GM12878 (cell line): Measurements from ENCODE around the gene LRCH4. TPM values are rescaled to one million over a fixed set of nuclear protein-coding genes. Genes with fewer than 3 reads are reported as not detected.

ENCODE experiments used
- CHD4 ChIP-seq: fragments of 200-600 bp; sonication (generic); IDR thresholded peaks from 2 replicates; pipeline ENCODE4 v1.6.1; 2016; ENCODE audit warnings: mild to moderate bottlenecking
- CTCF ChIP-seq, 3 experiments: IDR thresholded peaks in 2 of 3; conservative IDR thresholded peaks in 1 of 3; 2 replicates each; pipeline ENCODE4 v1.5.1; 2011; ENCODE audit warnings: low read depth in 3 of 3, low read length in 3 of 3, mild to moderate bottlenecking in 3 of 3, control low read depth in 2 of 3, moderate library complexity in 2 of 3, inconsistent platforms in 1 of 3, mixed read lengths in 1 of 3; ENCODE audit not compliant: control insufficient read depth in 2 of 3, insufficient read depth in 1 of 3; ENCODE audit errors: extremely low read depth in 1 of 3
- MAX ChIP-seq: IDR thresholded peaks from 2 replicates; pipeline ENCODE4 v1.6.1; 2012; ENCODE audit warnings: low read depth, low read length, improper control_type of control experiment
- NFYB ChIP-seq: IDR thresholded peaks from 2 replicates; pipeline ENCODE4 v1.6.1; 2011; ENCODE audit warnings: low read depth, mild to moderate bottlenecking, low read length, improper control_type of control experiment, moderate library complexity; ENCODE audit not compliant: insufficient read depth
- RB1 ChIP-seq: fragments of 450-650 bp; formaldehyde crosslinking; IDR thresholded peaks from 2 replicates; pipeline ENCODE4 v1.6.1; 2017; ENCODE audit warnings: mild to moderate bottlenecking, borderline replicate concordance
- RBBP5 ChIP-seq: fragments of 200-600 bp; sonication (generic); conservative IDR thresholded peaks from 2 replicates; pipeline ENCODE4 v1.6.1; 2016
- REST ChIP-seq: IDR thresholded peaks from 2 replicates; pipeline ENCODE4 v1.6.1; 2012; ENCODE audit warnings: mild to moderate bottlenecking, low read depth, low read length
- RUNX3 ChIP-seq: IDR thresholded peaks from 2 replicates; pipeline ENCODE4 v1.6.1; 2012; ENCODE audit warnings: low read length, inconsistent platforms
- SIN3A ChIP-seq: IDR thresholded peaks from 2 replicates; pipeline ENCODE4 v1.6.1; 2012; ENCODE audit warnings: low read depth, low read length, improper control_type of control experiment
- USF1 ChIP-seq: IDR thresholded peaks from 2 replicates; pipeline ENCODE4 v1.6.1; 2011; ENCODE audit warnings: borderline replicate concordance, low read depth, mild to moderate bottlenecking, moderate library complexity, mixed read lengths, low read length; ENCODE audit not compliant: insufficient read depth; ENCODE audit errors: extremely low read length
- polyA plus RNA-seq, 11 experiments: library from polyadenylated mRNA; depleted of rRNA in 4 of 11; unstranded in 6 of 11; stranded (reverse) in 5 of 11; fragments of >200 nt; fragmentation: Nextera tagmentation in 4 of 11; fragmentation: Illumina TruSeq in 1 of 11; extraction: Ambion mirVana in 4 of 11; extraction: Trizol in 1 of 11; gene quantifications; 1 replicate in 1 of 11; 2 replicates in 10 of 11; pipeline versions ENCODE4 v1.2.1 to v1.2.3, GENCODE V29; 2011 to 2016; ENCODE audit warnings: inconsistent platforms in 2 of 11, missing spikeins in 2 of 11, low read depth in 1 of 11
- total RNA-seq, 4 experiments: library from RNA; depleted of rRNA in 3 of 4; stranded (reverse); fragments of >200 nt in 3 of 4; fragmentation: Illumina TruSeq in 1 of 4; extraction: Trizol in 1 of 4; gene quantifications; 2 replicates each; pipeline versions ENCODE4 v1.2.1 to v1.2.3, GENCODE V29; 2013 to 2021

The LRCH4 gene
- total and polyA plus RNA-seq, 10 of the 15 experiments (the other 5 are each of a cell fraction or from before 2014, with no cell fraction given) = 0.58 to 96.7 (median 28.4) TPM

GRCh38 chr7:100568896-100569844, 16.8 kb downstream of the LRCH4 start (continued):
- TF ChIP-seq REST = no peak
- TF ChIP-seq CHD4 = no peak
- TF ChIP-seq NFYB = no peak
- TF ChIP-seq CTCF (IDR thresholded peaks at IDR 0.05 in 2 of 3, conservative IDR thresholded peaks at IDR 0.05 in 1 of 3; ENCODE audit: control insufficient read depth in 2 of 3, extremely low read depth in 1 of 3, insufficient read depth in 1 of 3, low read depth in 3 of 3, low read length in 3 of 3) = peak; percentile 17 to 28 (median 20); a peak in 2 of 6 replicates
- TF ChIP-seq MAX = no peak
- TF ChIP-seq USF1 = peak; percentile 56
- no peak for TF ChIP-seq RBBP5
- no peak for TF ChIP-seq SIN3A
- TF ChIP-seq RB1 = no peak
- TF ChIP-seq RUNX3 = peak; percentile 66
